K562 (cell line): Measurements from ENCODE around the gene HELZ. TPM values are rescaled to one million over a fixed set of nuclear protein-coding genes. Genes with fewer than 3 reads are reported as not detected.

ENCODE experiments used
- CAMTA2 ChIP-seq: fragments of 250-450 bp; sonication (Bioruptor Pico); conservative IDR thresholded peaks from 2 replicates; pipeline ENCODE4 v1.5.1; 2022
- GABPB1 ChIP-seq: sonication (generic); formaldehyde crosslinking; IDR thresholded peaks from 2 replicates; pipeline ENCODE4 v1.8.0; 2022; ENCODE audit warnings: mild to moderate bottlenecking, missing genetic modification reagents
- GTF2E2 ChIP-seq: fragments of 200-800 bp; sonication (Bioruptor generic); IDR thresholded peaks from 2 replicates; pipeline ENCODE4 v1.6.1; 2016; ENCODE audit warnings: missing genetic modification characterization, missing compliant biosample characterization
- HNRNPUL1 ChIP-seq: fragments of 200-400 bp; formaldehyde crosslinking; IDR thresholded peaks from 2 replicates; pipeline ENCODE4 v1.6.1; 2017; ENCODE audit warnings: low read length
- L3MBTL2 ChIP-seq: fragments of 450-650 bp; IDR thresholded peaks from 2 replicates; pipeline ENCODE4 v1.6.1; 2016; ENCODE audit warnings: mild to moderate bottlenecking, moderate library complexity
- MAFF ChIP-seq: IDR thresholded peaks from 2 replicates; pipeline ENCODE4 v1.6.1; 2012; ENCODE audit warnings: low read length, improper control_type of control experiment
- NR3C1 ChIP-seq: sonication (generic); formaldehyde crosslinking; IDR thresholded peaks from 2 replicates; pipeline ENCODE4 v1.8.1; 2022; ENCODE audit warnings: missing genetic modification reagents
- RBM14 ChIP-seq: fragments of 200-400 bp; formaldehyde crosslinking; IDR thresholded peaks from 2 replicates; pipeline ENCODE4 v1.6.1; 2018; ENCODE audit warnings: low read depth, mild to moderate bottlenecking, low read length, moderate library complexity, borderline replicate concordance; ENCODE audit not compliant: insufficient read depth
- SMAD1 ChIP-seq: fragments of 150-350 bp; IDR thresholded peaks from 2 replicates; pipeline ENCODE4 v1.6.1; 2014; ENCODE audit warnings: low read length, low read depth; ENCODE audit not compliant: partially characterized antibody
- SMAD3 ChIP-seq: fragments of 450-650 bp; formaldehyde crosslinking; conservative IDR thresholded peaks from 2 replicates; pipeline ENCODE4 v1.4.0; 2020; ENCODE audit warnings: mild to moderate bottlenecking
- SMAD4 ChIP-seq: fragments of 250-450 bp; sonication (Bioruptor Pico); conservative IDR thresholded peaks from 2 replicates; pipeline ENCODE4 v1.8.0; 2021; ENCODE audit warnings: inconsistent platforms, mild to moderate bottlenecking, moderate library complexity
- SMARCA4 ChIP-seq: fragments of 450-650 bp; IDR thresholded peaks from 2 replicates; pipeline ENCODE4 v1.6.1; 2016
- TAF1 ChIP-seq: IDR thresholded peaks from 2 replicates; pipeline ENCODE4 v1.6.1; 2011; ENCODE audit warnings: mild to moderate bottlenecking, low read length, moderate library complexity; ENCODE audit not compliant: insufficient read depth, control insufficient read depth, severe bottlenecking; ENCODE audit errors: extremely low read depth
- TEAD2 ChIP-seq: fragments of 450-650 bp; IDR thresholded peaks from 2 replicates; pipeline ENCODE4 v1.6.1; 2016; ENCODE audit warnings: missing genetic modification characterization, control low read depth, missing compliant biosample characterization
- TRIM24 ChIP-seq, 2 experiments: fragments of 450-650 bp; IDR thresholded peaks; 2 replicates each; pipeline ENCODE4 v1.6.1; 2016
- ZBTB1 ChIP-seq: sonication (generic); formaldehyde crosslinking; IDR thresholded peaks from 2 replicates; pipeline ENCODE4 v1.8.1; 2023; ENCODE audit warnings: missing genetic modification reagents, low read depth, mild to moderate bottlenecking, borderline replicate concordance
- ZFP36 ChIP-seq: fragments of 150-350 bp; IDR thresholded peaks from 2 replicates; pipeline ENCODE4 v1.6.1; 2018; ENCODE audit warnings: low read length, low read depth; ENCODE audit not compliant: partially characterized antibody
- ZNF143 ChIP-seq: sonication (generic); formaldehyde crosslinking; IDR thresholded peaks from 2 replicates; pipeline ENCODE4 v1.9.0; 2022; ENCODE audit warnings: mild to moderate bottlenecking, missing genetic modification reagents
- polyA plus RNA-seq, 8 experiments: library from polyadenylated mRNA; depleted of rRNA in 4 of 8; stranded (reverse) in 5 of 8; unstranded in 3 of 8; fragments of >200 nt; fragmentation: Nextera tagmentation in 2 of 8; fragmentation: Illumina TruSeq in 1 of 8; extraction: Ambion mirVana in 2 of 8; extraction: Trizol in 1 of 8; gene quantifications; 2 replicates each; pipeline versions ENCODE4 v1.2.1 to v1.2.3, GENCODE V29; 2011 to 2014; ENCODE audit warnings: inconsistent platforms in 1 of 8, missing spikeins in 1 of 8
- total RNA-seq, 7 experiments: library from RNA; depleted of rRNA in 6 of 7; stranded (reverse); fragments of >200 nt in 6 of 7; fragmentation: Illumina TruSeq in 2 of 7; extraction: Trizol in 2 of 7; gene quantifications; 2 replicates each; pipeline versions ENCODE4 v1.2.1 to v1.2.3, GENCODE V29; 2011 to 2021; ENCODE audit warnings: low replicate concordance in 1 of 7
- TF ChIP-seq, protein P1 (sequence below), 2 experiments: fragments of 250-450 bp in 1 of 2; fragments of 450-650 bp in 1 of 2; sonication (Bioruptor Pico) in 1 of 2; IDR thresholded peaks; 2 replicates each; pipeline versions ENCODE4 v1.6.1 to v1.8.0; 2016 to 2021; ENCODE audit warnings: mild to moderate bottlenecking in 2 of 2, moderate library complexity in 2 of 2, missing compliant biosample characterization in 1 of 2, missing genetic modification characterization in 1 of 2
- TF ChIP-seq, protein P2 (sequence below), 2 experiments: fragments of 450-650 bp; conservative IDR thresholded peaks; 2 replicates each; pipeline ENCODE4 v1.6.1; 2017; ENCODE audit warnings: mild to moderate bottlenecking in 2 of 2, moderate library complexity in 2 of 2
- TF ChIP-seq, protein P3 (sequence below): fragments of 250-450 bp; sonication (Bioruptor Pico); IDR thresholded peaks from 2 replicates; pipeline ENCODE4 v1.5.0; 2022; ENCODE audit warnings: mild to moderate bottlenecking
- TF ChIP-seq, protein P4 (sequence below): sonication (generic); formaldehyde crosslinking; IDR thresholded peaks from 2 replicates; pipeline ENCODE4 v1.9.0; 2022; ENCODE audit warnings: mild to moderate bottlenecking, missing genetic modification reagents
- TF ChIP-seq, protein P5 (sequence below): sonication (generic); formaldehyde crosslinking; IDR thresholded peaks from 2 replicates; pipeline ENCODE4 v1.8.1; 2023; ENCODE audit warnings: mild to moderate bottlenecking, missing genetic modification reagents

Gene HELZ
- total and polyA plus RNA-seq, 9 of the 15 experiments (the other 6 are each of a cell fraction or from before 2014, with no cell fraction given): 5.2 to 39.8 (median 17.3) TPM

DNA sequence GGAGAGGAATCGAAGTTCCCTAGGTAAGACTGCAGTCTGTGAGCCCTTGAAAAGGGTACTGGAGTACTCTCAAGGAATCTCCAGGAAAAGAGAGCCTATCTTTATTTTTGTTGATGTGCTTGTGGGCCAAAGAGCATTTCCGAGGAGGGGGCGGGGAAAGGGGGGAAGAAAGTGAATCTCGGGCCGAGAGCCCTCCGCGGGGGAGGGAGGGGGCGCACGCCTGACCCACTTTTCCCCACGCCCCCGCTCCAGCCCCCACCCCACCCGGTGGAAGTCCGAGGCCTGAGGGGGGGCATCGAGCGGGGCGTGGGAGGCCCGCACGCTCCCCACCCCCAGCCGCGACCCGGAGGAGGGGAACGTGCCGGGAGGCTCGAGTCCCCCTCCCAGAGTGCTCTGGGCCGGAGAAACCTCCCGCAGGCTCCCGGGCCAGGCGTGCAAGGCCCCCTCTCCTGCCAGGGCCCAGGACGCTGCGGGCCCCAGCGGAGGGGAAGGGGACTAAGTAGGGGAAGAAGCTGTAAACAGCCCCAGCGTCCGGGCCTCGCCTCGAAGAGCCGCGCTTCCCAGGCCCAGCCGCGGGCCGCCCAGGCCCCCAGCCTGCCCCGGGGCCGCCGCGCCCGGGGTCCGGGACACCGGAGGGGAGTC, 444 bp downstream of the HELZ start (continued):
- TF ChIP-seq HNRNPUL1: no peak
- no peak for TF ChIP-seq RBM14
- peak; percentile 81 for TF ChIP-seq TAF1
- TF ChIP-seq, protein P1, sequence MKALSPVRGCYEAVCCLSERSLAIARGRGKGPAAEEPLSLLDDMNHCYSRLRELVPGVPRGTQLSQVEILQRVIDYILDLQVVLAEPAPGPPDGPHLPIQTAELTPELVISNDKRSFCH (CRISPR knock-in tag; IDR thresholded peaks at IDR 0.05): no peak
- TF ChIP-seq, protein P1 (tag; IDR thresholded peaks at IDR 0.05): 0 out of 2 replicates have a peak, but pooled peaks have one; percentile 31
- TF ChIP-seq TRIM24 (IDR thresholded peaks at IDR 0.05): no peak
- TF ChIP-seq SMAD4 (CRISPR knock-in tag): no peak; the same call in 1 of the 2 replicates
- TF ChIP-seq ZFP36: no peak
- no peak for TF ChIP-seq SMAD1
- TF ChIP-seq GABPB1 (CRISPR knock-in tag): no peak
- TF ChIP-seq, protein P2, sequence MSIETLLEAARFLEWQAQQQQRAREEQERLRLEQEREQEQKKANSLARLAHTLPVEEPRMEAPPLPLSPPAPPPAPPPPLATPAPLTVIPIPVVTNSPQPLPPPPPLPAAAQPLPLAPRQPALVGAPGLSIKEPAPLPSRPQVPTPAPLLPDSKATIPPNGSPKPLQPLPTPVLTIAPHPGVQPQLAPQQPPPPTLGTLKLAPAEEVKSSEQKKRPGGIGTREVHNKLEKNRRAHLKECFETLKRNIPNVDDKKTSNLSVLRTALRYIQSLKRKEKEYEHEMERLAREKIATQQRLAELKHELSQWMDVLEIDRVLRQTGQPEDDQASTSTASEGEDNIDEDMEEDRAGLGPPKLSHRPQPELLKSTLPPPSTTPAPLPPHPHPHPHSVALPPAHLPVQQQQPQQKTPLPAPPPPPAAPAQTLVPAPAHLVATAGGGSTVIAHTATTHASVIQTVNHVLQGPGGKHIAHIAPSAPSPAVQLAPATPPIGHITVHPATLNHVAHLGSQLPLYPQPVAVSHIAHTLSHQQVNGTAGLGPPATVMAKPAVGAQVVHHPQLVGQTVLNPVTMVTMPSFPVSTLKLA (conservative IDR thresholded peaks at IDR 0.05): peak in 1 of 2 experiments; percentile 42; a peak in 3 of 4 replicates
- TF ChIP-seq, protein P3, sequence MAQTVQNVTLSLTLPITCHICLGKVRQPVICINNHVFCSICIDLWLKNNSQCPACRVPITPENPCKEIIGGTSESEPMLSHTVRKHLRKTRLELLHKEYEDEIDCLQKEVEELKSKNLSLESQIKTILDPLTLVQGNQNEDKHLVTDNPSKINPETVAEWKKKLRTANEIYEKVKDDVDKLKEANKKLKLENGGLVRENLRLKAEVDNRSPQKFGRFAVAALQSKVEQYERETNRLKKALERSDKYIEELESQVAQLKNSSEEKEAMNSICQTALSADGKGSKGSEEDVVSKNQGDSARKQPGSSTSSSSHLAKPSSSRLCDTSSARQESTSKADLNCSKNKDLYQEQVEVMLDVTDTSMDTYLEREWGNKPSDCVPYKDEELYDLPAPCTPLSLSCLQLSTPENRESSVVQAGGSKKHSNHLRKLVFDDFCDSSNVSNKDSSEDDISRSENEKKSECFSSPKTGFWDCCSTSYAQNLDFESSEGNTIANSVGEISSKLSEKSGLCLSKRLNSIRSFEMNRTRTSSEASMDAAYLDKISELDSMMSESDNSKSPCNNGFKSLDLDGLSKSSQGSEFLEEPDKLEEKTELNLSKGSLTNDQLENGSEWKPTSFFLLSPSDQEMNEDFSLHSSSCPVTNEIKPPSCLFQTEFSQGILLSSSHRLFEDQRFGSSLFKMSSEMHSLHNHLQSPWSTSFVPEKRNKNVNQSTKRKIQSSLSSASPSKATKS (CRISPR knock-in tag): no peak
- no peak for TF ChIP-seq MAFF
- TF ChIP-seq TEAD2 (tag): no peak
- TF ChIP-seq, protein P4, sequence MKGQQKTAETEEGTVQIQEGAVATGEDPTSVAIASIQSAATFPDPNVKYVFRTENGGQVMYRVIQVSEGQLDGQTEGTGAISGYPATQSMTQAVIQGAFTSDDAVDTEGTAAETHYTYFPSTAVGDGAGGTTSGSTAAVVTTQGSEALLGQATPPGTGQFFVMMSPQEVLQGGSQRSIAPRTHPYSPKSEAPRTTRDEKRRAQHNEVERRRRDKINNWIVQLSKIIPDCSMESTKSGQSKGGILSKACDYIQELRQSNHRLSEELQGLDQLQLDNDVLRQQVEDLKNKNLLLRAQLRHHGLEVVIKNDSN (CRISPR knock-in tag): no peak
- no peak for TF ChIP-seq ZBTB1 (CRISPR knock-in tag)
- TF ChIP-seq ZNF143: no peak; the same call in 1 of the 2 replicates
- TF ChIP-seq GTF2E2 (tag): no peak
- TF ChIP-seq CAMTA2: no peak
- TF ChIP-seq SMAD3 (CRISPR knock-in tag): no peak
- TF ChIP-seq SMARCA4: no peak
- no peak for TF ChIP-seq NR3C1
- TF ChIP-seq L3MBTL2: peak; percentile 34; the same call in 1 of the 2 replicates
- TF ChIP-seq, protein P5, sequence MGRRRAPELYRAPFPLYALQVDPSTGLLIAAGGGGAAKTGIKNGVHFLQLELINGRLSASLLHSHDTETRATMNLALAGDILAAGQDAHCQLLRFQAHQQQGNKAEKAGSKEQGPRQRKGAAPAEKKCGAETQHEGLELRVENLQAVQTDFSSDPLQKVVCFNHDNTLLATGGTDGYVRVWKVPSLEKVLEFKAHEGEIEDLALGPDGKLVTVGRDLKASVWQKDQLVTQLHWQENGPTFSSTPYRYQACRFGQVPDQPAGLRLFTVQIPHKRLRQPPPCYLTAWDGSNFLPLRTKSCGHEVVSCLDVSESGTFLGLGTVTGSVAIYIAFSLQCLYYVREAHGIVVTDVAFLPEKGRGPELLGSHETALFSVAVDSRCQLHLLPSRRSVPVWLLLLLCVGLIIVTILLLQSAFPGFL (CRISPR knock-in tag): no peak
